ENCODE results near the gene TRAPPC12. TPM values are rescaled to one million over a fixed set of nuclear protein-coding genes. Genes with fewer than 3 reads are reported as not detected.

Gene TRAPPC12
- total RNA-seq, 1 donor from 2014 or later: 101 TPM

DNA sequence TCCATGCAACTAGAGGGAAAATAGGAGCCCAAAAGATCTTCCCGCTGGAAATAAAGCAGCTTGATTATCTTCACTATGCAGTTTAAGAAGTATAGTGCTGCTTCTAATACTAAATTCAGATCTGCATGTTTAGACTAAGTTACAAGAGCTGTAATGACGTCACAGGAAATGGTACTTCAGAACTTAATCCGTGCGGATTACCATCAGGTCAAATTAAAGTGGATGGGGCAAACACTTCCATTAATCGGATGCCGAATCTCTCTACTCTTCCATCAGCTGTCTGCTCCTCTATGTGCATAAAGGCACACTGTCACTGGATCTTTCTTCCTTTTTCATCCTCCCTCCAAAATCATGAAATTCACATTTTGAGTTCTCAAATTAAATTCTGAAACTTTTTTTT, 52.6 kb downstream of the TRAPPC12 start:
- Mint-ChIP-seq H3K27ac (no peak overlapping the region), H3K9me3 (no peaks in the 10 kb centered on the region), H3K27me3 (ENCODE audit: insufficient read depth) (no peaks in the 10 kb centered on the region), H3K36me3 (ENCODE audit: low read depth) (peaks cover 16% of the 10 kb centered on the region), H3K4me3 (no peak overlapping the region), H3K4me1 (ENCODE audit: low read depth) (no peaks in the 10 kb centered on the region)
- no peak for DNase-seq (ENCODE audit: low spot score)
- intact Hi-C loops (cut with micrococcal nuclease): no loop called here

- Mint-ChIP-seq H3K36me3 (ENCODE audit: low read depth) (peaks cover 15% of the 10 kb centered on the region), H3K4me1 (ENCODE audit: low read depth) (no peaks in the 10 kb centered on the region), H3K27ac (no peak overlapping the region), H3K9me3 (no peaks in the 10 kb centered on the region), H3K27me3 (ENCODE audit: insufficient read depth) (no peaks in the 10 kb centered on the region), H3K4me3 (no peak overlapping the region)
- intact Hi-C loops (cut with micrococcal nuclease): no loop called here
- DNase-seq (ENCODE audit: low spot score): no peak
Observed at GRCh38 chr2:3432693-3433338, 53.3 kb downstream of the TRAPPC12 start.

DNA sequence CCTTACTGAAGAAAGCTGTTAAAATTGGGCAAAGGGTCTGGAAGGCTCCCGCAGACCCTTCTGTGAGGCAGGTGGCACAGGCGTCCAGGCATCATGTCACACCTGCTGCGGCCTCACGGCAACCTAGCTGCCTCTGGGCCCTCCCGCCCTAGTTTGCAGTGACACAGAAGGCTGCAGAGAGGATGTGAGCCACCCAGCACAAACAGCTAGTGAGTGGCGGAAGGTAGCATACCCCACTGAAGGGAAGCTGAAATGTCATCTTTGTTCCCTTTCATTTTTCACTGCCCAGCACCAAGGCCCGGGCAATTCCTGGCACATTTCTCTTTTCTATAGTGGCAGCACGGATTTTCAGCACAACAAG, 53.8 kb downstream of the TRAPPC12 start:
- no peak overlapping the region for H3K27ac Mint-ChIP-seq
- H3K4me1 Mint-ChIP-seq (ENCODE audit: low read depth): no peaks in the 10 kb centered on the region
- H3K36me3 Mint-ChIP-seq (ENCODE audit: low read depth): peaks cover 12% of the 10 kb centered on the region
- no peaks in the 10 kb centered on the region for H3K9me3 Mint-ChIP-seq
- intact Hi-C loops (cut with micrococcal nuclease): no loop called here
- no peak for DNase-seq (ENCODE audit: low spot score)
- no peak overlapping the region for H3K4me3 Mint-ChIP-seq
- no peaks in the 10 kb centered on the region for H3K27me3 Mint-ChIP-seq (ENCODE audit: insufficient read depth)

- Mint-ChIP-seq H3K36me3 (ENCODE audit: low read depth) (peaks cover 10% of the 10 kb centered on the region), H3K9me3 (no peaks in the 10 kb centered on the region), H3K4me3 (no peak overlapping the region), H3K27ac (no peak overlapping the region), H3K4me1 (ENCODE audit: low read depth) (no peaks in the 10 kb centered on the region), H3K27me3 (ENCODE audit: insufficient read depth) (no peaks in the 10 kb centered on the region)
- intact Hi-C loops (cut with micrococcal nuclease): no loop called here
- no peak for DNase-seq (ENCODE audit: low spot score)
Observed at GRCh38 chr2:3433776-3434400, 54.4 kb downstream of the TRAPPC12 start.

GRCh38 chr2:3434654-3435053, 55.2 kb downstream of the TRAPPC12 start:
- no peak overlapping the region for H3K4me3 Mint-ChIP-seq
- H3K27ac Mint-ChIP-seq: no peak overlapping the region
- peaks cover 7% of the 10 kb centered on the region for H3K36me3 Mint-ChIP-seq (ENCODE audit: low read depth)

GRCh38 chr2:3435445-3435844, 56.0 kb downstream of the TRAPPC12 start:
- no peak overlapping the region for H3K27ac Mint-ChIP-seq
- no peak for DNase-seq (ENCODE audit: low spot score)
- no peaks in the 10 kb centered on the region for H3K9me3 Mint-ChIP-seq
- no peaks in the 10 kb centered on the region for H3K4me1 Mint-ChIP-seq (ENCODE audit: low read depth)
- intact Hi-C loops (cut with micrococcal nuclease): no loop called here
- no peaks in the 10 kb centered on the region for H3K27me3 Mint-ChIP-seq (ENCODE audit: insufficient read depth)
- peaks cover 7% of the 10 kb centered on the region for H3K36me3 Mint-ChIP-seq (ENCODE audit: low read depth)
- no peak overlapping the region for H3K4me3 Mint-ChIP-seq

More at GRCh38 chr2:3434654-3435053, 55.2 kb downstream of the TRAPPC12 start:
- H3K27me3 Mint-ChIP-seq (ENCODE audit: insufficient read depth): no peaks in the 10 kb centered on the region
- H3K4me1 Mint-ChIP-seq (ENCODE audit: low read depth): no peaks in the 10 kb centered on the region
- no peaks in the 10 kb centered on the region for H3K9me3 Mint-ChIP-seq
- intact Hi-C loops (cut with micrococcal nuclease): no loop called here
- no peak for DNase-seq (ENCODE audit: low spot score)

- Mint-ChIP-seq H3K27ac (no peak overlapping the region), H3K36me3 (ENCODE audit: low read depth) (peaks cover 2% of the 10 kb centered on the region), H3K4me3 (no peak overlapping the region), H3K27me3 (ENCODE audit: insufficient read depth) (no peaks in the 10 kb centered on the region), H3K4me1 (ENCODE audit: low read depth) (no peaks in the 10 kb centered on the region), H3K9me3 (no peaks in the 10 kb centered on the region)
- DNase-seq (ENCODE audit: low spot score): no peak
- intact Hi-C loops (cut with micrococcal nuclease): no loop called here
Observed at GRCh38 chr2:3440477-3440876, 61.0 kb downstream of the TRAPPC12 start.

DNA sequence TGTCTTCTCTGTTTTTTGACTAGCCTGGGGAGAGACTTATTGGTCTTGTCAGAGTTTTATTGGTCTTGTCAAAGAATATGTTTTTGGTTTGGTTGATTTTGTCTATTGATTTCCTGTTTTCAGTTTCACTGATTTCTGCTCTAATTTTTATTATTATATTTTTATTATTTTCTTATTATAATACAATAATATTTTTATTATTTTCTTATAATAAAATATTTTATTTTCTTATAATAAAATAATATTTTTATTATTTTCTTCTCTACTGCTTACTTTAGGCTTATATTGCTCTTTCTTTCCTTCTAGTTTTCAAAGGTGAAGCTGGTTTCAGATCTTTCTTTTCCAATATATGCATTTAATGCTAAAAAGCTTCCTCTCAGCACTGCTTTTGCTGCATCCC, 62.0 kb downstream of the TRAPPC12 start:
- no peaks in the 10 kb centered on the region for H3K9me3 Mint-ChIP-seq
- no peaks in the 10 kb centered on the region for H3K4me1 Mint-ChIP-seq (ENCODE audit: low read depth)
- DNase-seq (ENCODE audit: low spot score): no peak
- intact Hi-C loops (cut with micrococcal nuclease): no loop called here
- peaks cover 5% of the 10 kb centered on the region for H3K36me3 Mint-ChIP-seq (ENCODE audit: low read depth)
- H3K27ac Mint-ChIP-seq: no peak overlapping the region
- no peaks in the 10 kb centered on the region for H3K27me3 Mint-ChIP-seq (ENCODE audit: insufficient read depth)
- no peak overlapping the region for H3K4me3 Mint-ChIP-seq

GRCh38 chr2:3442185-3442584, 62.7 kb downstream of the TRAPPC12 start:
- H3K27me3 Mint-ChIP-seq (ENCODE audit: insufficient read depth): no peaks in the 10 kb centered on the region
- H3K27ac Mint-ChIP-seq: no peak overlapping the region
- H3K9me3 Mint-ChIP-seq: no peaks in the 10 kb centered on the region
- H3K4me3 Mint-ChIP-seq: no peak overlapping the region
- H3K4me1 Mint-ChIP-seq (ENCODE audit: low read depth): no peaks in the 10 kb centered on the region
- no peak for DNase-seq (ENCODE audit: low spot score)
- intact Hi-C loops (cut with micrococcal nuclease): no loop called here
- peaks cover 5% of the 10 kb centered on the region for H3K36me3 Mint-ChIP-seq (ENCODE audit: low read depth)

- Mint-ChIP-seq H3K9me3 (no peaks in the 10 kb centered on the region), H3K27me3 (ENCODE audit: insufficient read depth) (no peaks in the 10 kb centered on the region), H3K4me3 (no peak overlapping the region), H3K36me3 (ENCODE audit: low read depth) (peaks cover 8% of the 10 kb centered on the region), H3K4me1 (ENCODE audit: low read depth) (no peaks in the 10 kb centered on the region), H3K27ac (no peak overlapping the region)
- intact Hi-C loops (cut with micrococcal nuclease): no loop called here
- DNase-seq (ENCODE audit: low spot score): no peak
Observed at GRCh38 chr2:3443083-3443482, 63.6 kb downstream of the TRAPPC12 start.

- H3K27me3 Mint-ChIP-seq (ENCODE audit: insufficient read depth): no peaks in the 10 kb centered on the region
- H3K9me3 Mint-ChIP-seq: no peaks in the 10 kb centered on the region
- peaks cover 8% of the 10 kb centered on the region for H3K36me3 Mint-ChIP-seq (ENCODE audit: low read depth)
- no peak for DNase-seq (ENCODE audit: low spot score)
- H3K4me3 Mint-ChIP-seq: no peak overlapping the region
- H3K4me1 Mint-ChIP-seq (ENCODE audit: low read depth): no peaks in the 10 kb centered on the region
- intact Hi-C loops (cut with micrococcal nuclease): no loop called here
- no peak overlapping the region for H3K27ac Mint-ChIP-seq
Observed at GRCh38 chr2:3443506-3444084, 64.1 kb downstream of the TRAPPC12 start.

GRCh38 chr2:3445891-3446290, 66.4 kb downstream of the TRAPPC12 start:
- Mint-ChIP-seq H3K4me1 (ENCODE audit: low read depth) (no peaks in the 10 kb centered on the region), H3K36me3 (ENCODE audit: low read depth) (peaks cover 11% of the 10 kb centered on the region), H3K9me3 (no peaks in the 10 kb centered on the region), H3K4me3 (no peak overlapping the region), H3K27ac (no peak overlapping the region), H3K27me3 (ENCODE audit: insufficient read depth) (no peaks in the 10 kb centered on the region)
- no peak for DNase-seq (ENCODE audit: low spot score)
- intact Hi-C loops (cut with micrococcal nuclease): no loop called here

- no peak for DNase-seq (ENCODE audit: low spot score)
- Mint-ChIP-seq H3K4me3 (no peak overlapping the region), H3K27ac (no peak overlapping the region), H3K4me1 (ENCODE audit: low read depth) (no peaks in the 10 kb centered on the region), H3K36me3 (ENCODE audit: low read depth) (peaks cover 11% of the 10 kb centered on the region), H3K9me3 (no peaks in the 10 kb centered on the region), H3K27me3 (ENCODE audit: insufficient read depth) (no peaks in the 10 kb centered on the region)
- intact Hi-C loops (cut with micrococcal nuclease): no loop called here
Observed at GRCh38 chr2:3446381-3446780, 66.9 kb downstream of the TRAPPC12 start.

Measured in activated T-helper 1 cell treated with anti-CD3 and anti-CD28 coated beads, Interleukin-12 subunit alpha, Interleukin-12 subunit beta, Interleukin-2, Interleukin-4 antibody, amounts not matched to agents 30 ng/mL and 10 ng/mL and 1 ng/mL, durations not matched to agents 14 hours and 24 hours and 36 hours (primary cell).